Lung (tissue), 12 donors: ENCODE results near the gene HRH3. TPM values are rescaled to one million over a fixed set of nuclear protein-coding genes. Genes with fewer than 3 reads are reported as not detected.

Experiments used
- ATAC-seq: fragments of 200-7000 bp; cut with Tn5 transposase; one replicate; pipeline ENCODE4 v1.9.1; 2020; ENCODE audit warnings: moderate number of reproducible peaks; ENCODE audit not compliant: insufficient read depth, low FRiP score
- DNase-seq, 3 donors: peaks; one replicate each; pipeline ENCODE4 v3.0.0-alpha.2; 2013 to 2017
- H3K27ac ChIP-seq, 2 donors: one replicate each; pipeline ENCODE4 v1.5.1; 2013; ENCODE audit warnings: mild to moderate bottlenecking in 2 of 2, moderate library complexity in 2 of 2, control low read depth in 1 of 2, inconsistent platforms in 1 of 2, low read depth in 1 of 2, low read length in 1 of 2
- H3K27me3 ChIP-seq, 3 donors: one replicate each; pipeline ENCODE4 v1.5.1; 2013; ENCODE audit warnings: low read length in 2 of 3; ENCODE audit not compliant: control insufficient read depth in 3 of 3, insufficient read depth in 3 of 3
- H3K36me3 ChIP-seq, 4 donors: one replicate each; pipeline ENCODE4 v1.5.1; 2013; ENCODE audit warnings: low read length in 4 of 4, mild to moderate bottlenecking in 1 of 4, moderate library complexity in 1 of 4; ENCODE audit not compliant: control insufficient read depth in 4 of 4, insufficient read depth in 4 of 4
- H3K4me1 ChIP-seq, 5 donors: one replicate each; pipeline ENCODE4 v1.5.1; 2013; ENCODE audit warnings: low read length in 5 of 5, mild to moderate bottlenecking in 2 of 5, moderate library complexity in 1 of 5; ENCODE audit not compliant: control insufficient read depth in 5 of 5, insufficient read depth in 5 of 5
- H3K4me3 ChIP-seq: one replicate; pipeline ENCODE4 v1.5.1; 2013; ENCODE audit warnings: mild to moderate bottlenecking, control low read depth, moderate library complexity
- H3K9ac ChIP-seq, 2 donors: one replicate each; pipeline ENCODE4 v1.5.1; 2013; ENCODE audit warnings: low read length in 2 of 2, control low read depth in 1 of 2; ENCODE audit not compliant: insufficient read depth in 1 of 2
- H3K9me3 ChIP-seq, 4 donors: one replicate each; pipeline ENCODE4 v1.5.1; 2013; ENCODE audit warnings: low read length in 3 of 4, mild to moderate bottlenecking in 1 of 4, moderate library complexity in 1 of 4; ENCODE audit not compliant: control insufficient read depth in 4 of 4, insufficient read depth in 3 of 4
- WGBS, 2 donors: extraction: QIAGEN DNeasy Blood & Tissue Kit; methylation state at CpG; one replicate each; pipeline ENCODE4 v1.1.7; 2013; 5-methylcytosine and 5-hydroxymethylcytosine counted together
- polyA plus RNA-seq, 2 donors: library from polyadenylated mRNA; stranded (reverse); fragments of 200-250 nt; gene quantifications; one replicate each; pipeline ENCODE4 v1.2.1, GENCODE V29; 2013
- total RNA-seq, 2 donors: library from RNA; depleted of rRNA in 1 of 2; stranded (reverse); fragments of >200 nt in 1 of 2; gene quantifications; one replicate each; pipeline ENCODE4 v1.2.1, GENCODE V29; 2014 to 2021
- TF ChIP-seq, protein P1 (sequence below): IDR thresholded peaks from 2 replicates; pipeline ENCODE4 v1.5.1; 2012; ENCODE audit warnings: mild to moderate bottlenecking; ENCODE audit errors: control extremely low read depth, extremely low read depth
- donor health status: control.
- donor health status: control.
- donor health status: Bipolar disorder and iron deficiency.
- donor health status: healthy.
- donor health status: DM: yes; HTN: yes; CAD: no.

The HRH3 gene
- total and polyA plus RNA-seq, 4 donors, result not detected

DNA sequence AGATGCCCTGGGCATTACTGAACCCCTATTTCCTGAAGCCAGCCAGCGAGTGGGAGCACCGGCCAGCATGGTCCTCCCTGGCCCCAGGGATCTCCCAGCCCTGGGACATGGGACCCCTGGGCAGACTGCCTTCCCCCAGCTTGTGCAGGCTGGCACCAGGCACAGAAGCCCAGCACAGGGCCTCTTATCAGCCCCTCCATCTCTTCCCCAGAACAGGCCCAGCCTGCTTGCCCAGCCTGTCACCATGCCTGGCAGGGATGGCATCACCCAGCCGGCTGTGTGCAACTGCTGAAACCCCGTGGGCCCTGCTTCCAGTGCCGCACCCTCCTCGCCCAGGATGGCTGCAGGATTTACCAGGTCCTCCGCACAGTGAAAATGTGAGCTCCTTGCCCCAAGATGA lies 12.1 kb upstream of the HRH3 start:
- Histone ChIP-seq H3K27me3 (peaks cover 0 to 2% (median 0%) of the 10 kb centered on the region in 3 donors), H3K4me3 (no peak overlapping the region), H3K9ac (no peak overlapping the region), H3K36me3 (no peaks in the 10 kb centered on the region), H3K4me1 (peaks cover 0 to 16% (median 4%) of the 10 kb centered on the region in 5 donors), H3K27ac (no peak overlapping the region), H3K9me3 (peaks cover 0 to 4% (median 0%) of the 10 kb centered on the region in 4 donors)
- TF ChIP-seq, protein P1, sequence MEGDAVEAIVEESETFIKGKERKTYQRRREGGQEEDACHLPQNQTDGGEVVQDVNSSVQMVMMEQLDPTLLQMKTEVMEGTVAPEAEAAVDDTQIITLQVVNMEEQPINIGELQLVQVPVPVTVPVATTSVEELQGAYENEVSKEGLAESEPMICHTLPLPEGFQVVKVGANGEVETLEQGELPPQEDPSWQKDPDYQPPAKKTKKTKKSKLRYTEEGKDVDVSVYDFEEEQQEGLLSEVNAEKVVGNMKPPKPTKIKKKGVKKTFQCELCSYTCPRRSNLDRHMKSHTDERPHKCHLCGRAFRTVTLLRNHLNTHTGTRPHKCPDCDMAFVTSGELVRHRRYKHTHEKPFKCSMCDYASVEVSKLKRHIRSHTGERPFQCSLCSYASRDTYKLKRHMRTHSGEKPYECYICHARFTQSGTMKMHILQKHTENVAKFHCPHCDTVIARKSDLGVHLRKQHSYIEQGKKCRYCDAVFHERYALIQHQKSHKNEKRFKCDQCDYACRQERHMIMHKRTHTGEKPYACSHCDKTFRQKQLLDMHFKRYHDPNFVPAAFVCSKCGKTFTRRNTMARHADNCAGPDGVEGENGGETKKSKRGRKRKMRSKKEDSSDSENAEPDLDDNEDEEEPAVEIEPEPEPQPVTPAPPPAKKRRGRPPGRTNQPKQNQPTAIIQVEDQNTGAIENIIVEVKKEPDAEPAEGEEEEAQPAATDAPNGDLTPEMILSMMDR, result no peak
- WGBS, 2 donors, result 78 to 85% methylated on average over 7 of the region's 7 CpGs
- ATAC-seq (no peak), DNase-seq (peak in 1 of 3 donors; percentile 17)

DNA sequence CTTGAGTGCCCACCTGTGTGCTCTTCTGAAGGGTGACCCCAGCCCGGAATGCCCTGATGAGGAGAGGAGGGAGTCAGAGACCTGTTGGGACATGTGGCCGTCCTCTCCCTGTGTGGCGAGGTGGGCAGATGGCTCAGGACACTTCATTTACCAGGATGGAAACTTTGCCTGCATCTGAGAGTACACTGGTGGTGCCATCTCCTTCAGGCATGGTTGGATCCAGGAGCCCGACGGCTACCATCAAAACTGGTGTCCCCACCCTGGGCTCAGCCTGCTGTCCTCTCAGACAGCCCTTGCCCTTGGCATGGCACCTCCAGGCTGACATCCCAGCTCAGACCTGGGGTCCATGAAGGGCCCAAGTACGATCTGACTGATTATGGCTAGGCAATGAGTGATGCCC lies 11.2 kb upstream of the HRH3 start:
- H3K9ac ChIP-seq, result no peak overlapping the region
- H3K4me1 ChIP-seq, result peaks cover 0 to 8% (median under 1%) of the 10 kb centered on the region in 5 donors
- H3K27ac ChIP-seq, result no peak overlapping the region
- 92 to 93% methylated on average over 6 of the region's 6 CpGs for WGBS, 2 donors
- H3K9me3 ChIP-seq, result peaks cover 0 to 4% (median 0%) of the 10 kb centered on the region in 4 donors
- H3K36me3 ChIP-seq, result no peaks in the 10 kb centered on the region
- peaks cover 0 to 2% (median 0%) of the 10 kb centered on the region in 3 donors for H3K27me3 ChIP-seq
- H3K4me3 ChIP-seq, result no peak overlapping the region
- DNase-seq, result no peak
- no peak for ATAC-seq
- TF ChIP-seq, protein P1, result no peak

DNA sequence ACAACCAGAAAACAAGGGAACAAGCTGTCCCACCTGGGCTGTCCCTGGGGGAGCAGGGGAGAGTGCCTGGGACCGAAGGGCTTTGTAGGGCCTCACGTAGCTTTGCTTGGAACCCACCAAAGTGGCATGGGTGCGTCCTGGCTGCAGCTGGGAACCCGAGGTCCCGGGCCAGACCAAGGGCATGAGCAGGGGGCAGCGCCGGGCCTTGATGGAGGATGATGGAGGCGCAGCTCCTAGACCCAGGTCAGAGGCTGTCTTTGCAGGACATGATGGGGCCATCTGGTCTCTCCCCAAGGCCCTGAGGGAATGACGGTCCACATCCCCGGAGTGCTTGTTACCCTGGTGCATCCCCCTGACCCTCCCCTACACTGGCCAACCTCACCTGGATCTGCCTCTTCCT lies 10.6 kb upstream of the HRH3 start:
- Histone ChIP-seq H3K9ac (no peak overlapping the region), H3K9me3 (peaks cover 0 to 4% (median 0%) of the 10 kb centered on the region in 4 donors), H3K4me1 (peaks cover 0 to 5% (median 0%) of the 10 kb centered on the region in 5 donors), H3K36me3 (no peaks in the 10 kb centered on the region), H3K27me3 (peaks cover 0 to 3% (median 2%) of the 10 kb centered on the region in 3 donors), H3K27ac (no peak overlapping the region), H3K4me3 (no peak overlapping the region)
- DNase-seq (no peak), ATAC-seq (no peak)
- TF ChIP-seq, protein P1, result no peak
- WGBS, 2 donors, result 90% methylated on average over 10 of the region's 10 CpGs

DNA sequence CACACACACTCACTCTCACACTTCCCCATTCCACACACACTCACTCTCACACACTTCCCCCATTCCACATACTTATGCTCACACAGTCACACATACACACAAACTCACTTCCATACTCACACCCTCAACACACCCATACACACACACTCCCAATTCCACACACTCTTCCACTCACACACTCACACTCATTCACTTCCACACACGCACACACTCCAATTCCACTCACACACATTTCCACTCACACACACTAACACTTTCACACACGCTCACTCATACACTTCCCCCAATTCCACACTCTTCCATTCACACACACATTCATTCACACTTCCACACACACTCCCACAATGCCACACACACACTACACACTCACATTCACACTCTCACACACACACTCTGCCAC lies 10.2 kb upstream of the HRH3 start:
- TF ChIP-seq, protein P1, result no peak
- WGBS, 2 donors, result 95 to 98% methylated on average over 2 of the region's 2 CpGs
- Histone ChIP-seq H3K9me3 (peaks cover 0 to 4% (median 0%) of the 10 kb centered on the region in 4 donors), H3K36me3 (no peaks in the 10 kb centered on the region), H3K4me3 (no peak overlapping the region), H3K9ac (no peak overlapping the region), H3K4me1 (peaks cover 0 to 4% (median 0%) of the 10 kb centered on the region in 5 donors), H3K27me3 (peaks cover 0 to 8% (median 2%) of the 10 kb centered on the region in 3 donors), H3K27ac (no peak overlapping the region)
- DNase-seq, result no peak
- ATAC-seq, result no peak
